ENCODE measurements around the gene ADAMTSL3.

ADAMTSL3 gene, protein sequence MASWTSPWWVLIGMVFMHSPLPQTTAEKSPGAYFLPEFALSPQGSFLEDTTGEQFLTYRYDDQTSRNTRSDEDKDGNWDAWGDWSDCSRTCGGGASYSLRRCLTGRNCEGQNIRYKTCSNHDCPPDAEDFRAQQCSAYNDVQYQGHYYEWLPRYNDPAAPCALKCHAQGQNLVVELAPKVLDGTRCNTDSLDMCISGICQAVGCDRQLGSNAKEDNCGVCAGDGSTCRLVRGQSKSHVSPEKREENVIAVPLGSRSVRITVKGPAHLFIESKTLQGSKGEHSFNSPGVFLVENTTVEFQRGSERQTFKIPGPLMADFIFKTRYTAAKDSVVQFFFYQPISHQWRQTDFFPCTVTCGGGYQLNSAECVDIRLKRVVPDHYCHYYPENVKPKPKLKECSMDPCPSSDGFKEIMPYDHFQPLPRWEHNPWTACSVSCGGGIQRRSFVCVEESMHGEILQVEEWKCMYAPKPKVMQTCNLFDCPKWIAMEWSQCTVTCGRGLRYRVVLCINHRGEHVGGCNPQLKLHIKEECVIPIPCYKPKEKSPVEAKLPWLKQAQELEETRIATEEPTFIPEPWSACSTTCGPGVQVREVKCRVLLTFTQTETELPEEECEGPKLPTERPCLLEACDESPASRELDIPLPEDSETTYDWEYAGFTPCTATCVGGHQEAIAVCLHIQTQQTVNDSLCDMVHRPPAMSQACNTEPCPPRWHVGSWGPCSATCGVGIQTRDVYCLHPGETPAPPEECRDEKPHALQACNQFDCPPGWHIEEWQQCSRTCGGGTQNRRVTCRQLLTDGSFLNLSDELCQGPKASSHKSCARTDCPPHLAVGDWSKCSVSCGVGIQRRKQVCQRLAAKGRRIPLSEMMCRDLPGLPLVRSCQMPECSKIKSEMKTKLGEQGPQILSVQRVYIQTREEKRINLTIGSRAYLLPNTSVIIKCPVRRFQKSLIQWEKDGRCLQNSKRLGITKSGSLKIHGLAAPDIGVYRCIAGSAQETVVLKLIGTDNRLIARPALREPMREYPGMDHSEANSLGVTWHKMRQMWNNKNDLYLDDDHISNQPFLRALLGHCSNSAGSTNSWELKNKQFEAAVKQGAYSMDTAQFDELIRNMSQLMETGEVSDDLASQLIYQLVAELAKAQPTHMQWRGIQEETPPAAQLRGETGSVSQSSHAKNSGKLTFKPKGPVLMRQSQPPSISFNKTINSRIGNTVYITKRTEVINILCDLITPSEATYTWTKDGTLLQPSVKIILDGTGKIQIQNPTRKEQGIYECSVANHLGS (N-terminal part only)

GRCh38 chr15:83653639-83654378 is at the start of gene ADAMTSL3:
ADAMTSL3 (plus strand) TSS chr15:83654123; CDS start chr15:83655762, 1,639 bp downstream.
- no peak for FAIRE-seq

- FAIRE-seq: no peak
Observed at GRCh38 chr15:83604549-83604948, 49.4 kb upstream of the ADAMTSL3 start.

GRCh38 chr15:83605111-83605945 is 48.6 kb upstream of the ADAMTSL3 start:
- FAIRE-seq: no peak

DNA sequence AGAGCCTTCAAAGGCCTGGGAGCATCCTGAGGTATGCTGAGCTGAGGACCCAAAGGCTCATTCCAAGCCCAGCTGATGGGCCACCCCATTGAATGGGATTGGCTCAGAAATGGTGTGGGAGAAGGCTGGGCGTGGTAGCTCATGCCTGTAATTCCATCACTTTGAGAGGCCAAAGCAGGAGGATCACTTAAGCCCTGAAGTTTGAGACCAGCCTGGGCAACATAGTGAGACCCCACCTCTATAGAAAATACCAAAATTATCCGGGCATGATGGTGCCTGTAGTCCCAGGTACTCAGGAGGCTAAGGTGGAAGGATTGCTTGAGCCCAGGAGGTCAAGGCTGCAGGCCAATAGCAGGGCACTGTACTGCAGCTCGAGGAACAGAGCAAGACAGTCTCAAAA is 43.8 kb upstream of the ADAMTSL3 start:
- FAIRE-seq: no peak

DNA sequence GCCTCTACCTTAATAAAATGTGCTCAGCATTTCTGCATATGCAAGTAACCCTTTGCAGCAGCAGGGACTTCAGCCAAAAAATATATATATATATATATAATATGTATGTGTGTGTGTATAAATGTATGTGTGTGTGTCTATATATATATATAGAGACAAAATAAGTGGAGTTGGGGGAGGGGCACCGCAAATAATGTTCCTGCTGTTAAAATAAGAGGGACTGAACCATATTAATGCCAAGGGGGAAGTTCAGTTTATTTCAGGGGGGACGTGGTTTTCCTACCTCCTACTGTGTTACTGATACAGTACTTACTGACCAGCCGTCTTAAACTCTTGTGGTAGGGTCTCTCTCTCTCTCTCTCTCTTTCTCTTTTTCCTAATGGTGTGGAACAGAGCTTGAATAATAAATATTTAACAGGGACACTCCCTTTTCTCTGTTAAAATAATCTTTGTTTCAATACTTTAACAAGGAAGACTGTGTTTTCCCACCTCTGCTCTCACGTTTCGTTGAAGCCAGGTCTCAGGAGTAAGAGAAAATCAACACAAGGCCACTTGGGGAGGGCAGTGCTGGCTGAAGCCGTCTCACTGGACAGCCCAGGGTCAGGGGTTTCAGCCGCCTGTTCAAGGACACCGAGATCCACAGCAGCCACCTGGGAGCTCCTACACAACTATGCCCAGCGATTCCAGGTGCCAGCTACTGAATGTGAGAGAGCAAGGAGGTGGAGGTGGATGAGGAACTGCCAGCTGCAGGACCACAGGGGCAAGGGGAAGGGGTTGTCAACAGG is 42.8 kb upstream of the ADAMTSL3 start:
- no peak for FAIRE-seq

DNA sequence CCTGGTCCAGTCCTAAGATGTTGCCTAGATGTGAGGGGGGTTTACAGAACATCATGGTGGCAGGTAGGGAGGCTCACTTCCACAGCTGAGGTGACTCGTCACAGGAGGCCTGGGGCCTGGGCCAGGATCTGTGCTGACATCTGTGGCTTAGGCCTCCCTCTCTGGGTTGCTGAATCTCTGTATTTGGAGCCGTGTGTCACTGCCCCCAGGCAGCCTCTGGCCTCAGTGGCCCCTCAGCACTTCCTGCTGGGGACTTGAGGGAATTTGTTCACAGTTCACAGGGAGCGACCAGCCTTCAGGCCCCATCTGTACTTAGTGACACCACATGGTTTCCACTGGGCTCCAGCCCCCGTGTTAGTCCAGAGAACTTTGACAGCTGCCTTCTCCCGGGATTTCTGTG is 41.7 kb upstream of the ADAMTSL3 start:
- no peak for FAIRE-seq

- FAIRE-seq: no peak
Observed at GRCh38 chr15:83612898-83613635, 40.9 kb upstream of the ADAMTSL3 start.

- no peak for FAIRE-seq
Observed at GRCh38 chr15:83613714-83614113, 40.2 kb upstream of the ADAMTSL3 start.

GRCh38 chr15:83616840-83617239 is 37.1 kb upstream of the ADAMTSL3 start:
- FAIRE-seq: no peak

DNA sequence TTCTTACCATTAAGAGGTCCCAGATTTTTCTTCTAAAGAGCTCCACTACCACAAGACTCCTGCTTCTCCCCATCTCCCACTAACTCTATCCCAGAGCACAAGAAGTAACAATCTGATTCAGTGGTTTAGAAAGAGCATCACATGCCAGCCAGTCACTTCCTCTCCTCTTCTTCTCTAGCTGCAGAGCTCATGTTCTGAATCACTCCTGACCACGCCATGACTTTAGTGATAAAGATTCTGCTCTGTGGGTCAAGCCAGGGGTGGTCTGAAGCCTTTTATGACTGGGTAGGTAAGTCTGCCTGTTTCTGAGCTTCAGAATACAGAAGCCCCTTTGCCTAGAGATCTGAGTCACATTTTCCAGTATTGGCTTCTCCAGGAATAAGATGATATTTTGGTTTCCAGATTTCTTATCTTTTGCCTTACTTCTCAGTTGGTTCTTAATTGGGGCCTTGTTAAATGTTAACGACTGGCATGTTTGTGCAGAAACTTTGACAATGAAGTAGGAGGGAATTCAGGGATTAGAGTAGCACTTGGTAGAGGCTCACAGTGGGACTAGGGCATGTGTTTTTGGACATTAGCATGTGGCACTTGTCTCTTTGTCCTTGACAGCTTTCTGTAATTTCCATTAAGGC is 27.6 kb upstream of the ADAMTSL3 start:
- FAIRE-seq: no peak

DNA sequence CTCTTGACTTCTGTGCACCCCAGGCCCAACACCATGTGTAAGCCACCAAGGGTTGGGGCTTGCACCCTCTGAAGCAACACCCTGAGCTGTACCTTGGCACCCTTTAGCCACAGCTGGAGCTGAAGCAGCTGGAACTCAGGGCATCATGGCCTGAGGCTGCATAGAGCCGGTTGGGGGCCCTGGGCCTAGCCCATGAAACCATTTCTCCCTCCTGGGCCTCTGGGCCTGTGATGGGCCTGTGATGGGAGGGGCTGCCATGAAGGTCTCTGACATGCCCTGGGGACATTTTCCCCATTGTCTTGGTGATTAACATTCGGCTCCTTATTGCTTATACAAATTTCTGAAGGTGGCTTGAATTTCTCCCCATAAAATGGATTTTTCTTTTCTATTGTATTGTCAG is 22.4 kb upstream of the ADAMTSL3 start:
- FAIRE-seq: no peak

- FAIRE-seq: no peak
Observed at GRCh38 chr15:83643201-83643600, 10.7 kb upstream of the ADAMTSL3 start.

- FAIRE-seq: no peak
Observed at GRCh38 chr15:83644439-83644838, 9.5 kb upstream of the ADAMTSL3 start.

GRCh38 chr15:83650831-83651230 is 3.1 kb upstream of the ADAMTSL3 start:
- no peak for FAIRE-seq

DNA sequence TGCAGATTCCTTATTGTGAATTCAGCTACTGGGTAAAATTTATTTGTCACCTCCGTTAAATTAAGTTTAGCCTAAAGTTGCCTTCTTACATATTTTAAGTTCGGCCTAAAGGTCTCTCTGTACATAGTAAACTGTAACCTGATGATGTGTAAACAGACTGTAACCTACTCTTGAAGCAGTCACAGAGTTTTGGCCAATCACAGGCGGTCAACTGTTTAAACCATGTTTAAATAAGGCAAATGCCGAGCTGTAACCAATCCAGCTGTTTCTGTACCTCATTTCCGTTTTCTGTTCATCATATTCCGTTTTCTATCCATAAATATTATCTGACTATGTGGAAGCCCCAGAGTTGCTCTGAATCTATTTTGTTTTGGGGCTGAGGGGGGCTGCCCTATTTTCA is 2.4 kb upstream of the ADAMTSL3 start:
- no peak for FAIRE-seq

DNA sequence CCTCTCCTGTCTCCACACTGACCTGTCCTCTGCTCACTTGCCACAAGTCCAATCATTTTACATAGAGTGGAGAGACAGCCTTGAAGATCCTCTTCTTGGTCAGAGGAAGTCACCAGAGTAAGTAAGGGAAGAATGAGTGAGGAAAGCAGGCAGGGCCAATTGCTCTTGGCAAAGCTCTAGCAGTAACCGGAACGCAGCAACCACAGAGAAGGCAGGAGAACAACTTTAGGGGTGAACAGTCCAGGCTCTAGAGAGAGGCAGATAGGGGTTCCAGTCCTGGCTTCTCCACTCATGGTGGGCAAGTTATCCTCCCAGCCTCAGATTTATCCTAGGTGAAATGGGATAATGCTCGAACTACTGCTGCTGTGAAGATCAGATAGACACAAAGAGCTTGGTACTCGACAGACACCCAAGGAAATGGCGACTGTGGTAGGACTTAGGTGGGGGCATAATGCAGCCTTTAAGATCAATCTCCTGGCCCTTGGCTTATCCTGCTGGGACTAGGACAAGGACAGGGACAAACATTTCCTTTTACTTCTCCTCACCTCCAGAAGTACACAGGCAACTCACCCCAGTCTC is 1.2 kb upstream of the ADAMTSL3 start:
- FAIRE-seq: no peak

DNA sequence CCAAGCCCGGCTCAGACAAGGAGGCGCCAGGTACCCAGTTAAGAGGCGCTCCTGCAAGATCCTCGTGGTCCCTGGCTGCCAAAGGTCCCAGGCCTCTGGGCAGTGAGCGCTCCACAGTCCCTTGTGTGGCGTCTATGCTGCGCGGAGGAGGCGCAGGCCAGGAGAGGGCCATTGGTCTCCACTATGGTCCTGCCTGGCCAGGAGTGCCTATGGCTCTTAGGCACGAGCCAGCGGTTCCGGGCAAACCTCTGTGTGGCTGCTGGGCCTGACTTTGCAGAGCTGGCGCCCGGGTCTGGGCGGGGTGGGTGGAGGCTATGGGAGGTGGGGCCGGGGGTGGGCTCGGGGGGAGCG is 660 bp upstream of the ADAMTSL3 start:
- FAIRE-seq: no peak

DNA sequence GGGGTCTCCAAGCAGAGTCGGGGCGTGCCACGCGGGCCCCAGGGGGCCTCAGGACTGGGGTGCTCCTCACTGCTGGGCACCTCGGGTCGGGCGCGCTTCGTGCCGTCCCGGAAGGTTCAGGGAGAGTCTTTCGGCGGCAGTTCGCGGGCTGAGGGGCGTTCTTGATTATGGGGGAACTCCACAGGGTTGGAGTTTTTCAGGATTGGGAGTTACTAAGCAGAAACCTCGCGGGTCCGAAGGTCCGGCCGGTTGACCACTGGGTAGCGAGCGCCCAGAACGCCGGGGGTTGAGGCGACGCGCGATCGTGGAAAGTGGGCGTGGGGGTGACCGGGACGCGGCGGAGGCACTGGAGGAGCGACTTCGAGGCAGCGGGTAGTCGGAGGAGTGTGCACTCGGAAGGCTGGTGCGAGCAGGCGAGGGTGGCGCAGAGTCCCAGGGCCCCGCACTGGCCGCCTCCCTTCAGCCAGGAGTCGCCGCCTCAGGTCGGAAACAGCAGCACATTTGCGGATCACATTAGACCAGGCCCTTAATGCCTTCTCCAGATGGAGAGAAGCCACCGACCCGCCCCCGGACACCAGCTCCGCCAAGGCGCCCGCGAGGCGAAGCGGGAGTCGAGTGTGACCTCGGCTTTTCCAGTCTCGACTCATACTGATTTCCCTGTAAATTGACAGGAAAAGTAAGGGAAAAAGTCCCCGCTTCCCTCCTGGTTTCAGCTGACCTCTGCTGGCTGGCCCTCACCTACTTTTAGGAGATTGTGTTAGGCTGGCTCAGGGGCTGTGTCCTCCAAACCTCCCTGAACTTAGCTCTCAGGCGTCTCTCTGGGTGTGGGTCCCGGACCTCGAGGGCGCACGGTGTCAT is 685 bp downstream of the ADAMTSL3 start:
- no peak for FAIRE-seq
